ENCODE results near the gene DPPA2. TPM values are rescaled to one million over a fixed set of nuclear protein-coding genes. Genes with fewer than 3 reads are reported as not detected.
"Not testable (repeated sequence)": the region's sequence is repeated elsewhere in the genome, so short reads cannot be mapped to it uniquely, and the experiment has no call there.

DPPA2 gene, protein sequence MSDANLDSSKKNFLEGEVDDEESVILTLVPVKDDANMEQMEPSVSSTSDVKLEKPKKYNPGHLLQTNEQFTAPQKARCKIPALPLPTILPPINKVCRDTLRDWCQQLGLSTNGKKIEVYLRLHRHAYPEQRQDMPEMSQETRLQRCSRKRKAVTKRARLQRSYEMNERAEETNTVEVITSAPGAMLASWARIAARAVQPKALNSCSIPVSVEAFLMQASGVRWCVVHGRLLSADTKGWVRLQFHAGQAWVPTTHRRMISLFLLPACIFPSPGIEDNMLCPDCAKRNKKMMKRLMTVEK
- total RNA-seq (not detected), polyA plus RNA-seq (ENCODE audit: insufficient read depth in 1 of 8, insufficient read length in 8 of 8, low replicate concordance in 1 of 8) (under 1 TPM in 1 of 8 donors, not detected in 7; 0.15 TPM)
- long read RNA-seq, donor 1: 0 reads
- long read RNA-seq, donor 2: 0 reads
- long read RNA-seq, donor 3: 0 reads
- long read RNA-seq, donor 4: 0 reads
- long read RNA-seq, donor 5: 0 reads
- long read RNA-seq, donor 6: 0 reads
- long read RNA-seq, donor 7: 0 reads
- long read RNA-seq, donor 8: 0 reads
- long read RNA-seq, donor 9: 0 reads
- long read RNA-seq, donor 10: 0 reads
- long read RNA-seq, donor 11: 0 reads

GRCh38 chr3:109316162-109316730 lies at the start of gene DPPA2:
TSS of gene DPPA2 (minus strand) at chr3:109316517. CDS start at chr3:109314542, 1,975 bp downstream.
- Histone ChIP-seq H3K4me3 (ENCODE audit: low read length) (no peak within 1 kb of the TSS), H3K9me3 (replicated peaks; ENCODE audit: control insufficient read depth, low read depth, low read length) (no peaks in the 10 kb centered on the region), H3K27me3 (ENCODE audit: control insufficient read depth, insufficient read depth, low read length) (no peaks in the 10 kb centered on the region), H3K27ac (ENCODE audit: low read length) (no peak within 1 kb of the TSS), H3K36me3 (ENCODE audit: control insufficient read depth, insufficient read depth, low read length) (no peaks in the 10 kb centered on the region), H3K4me1 (ENCODE audit: control insufficient read depth, insufficient read depth, low read length) (no peaks in the 10 kb centered on the region)
- WGBS (ENCODE audit: insufficient coverage): 84% methylated on average over 12 of the region's 21 CpGs
- no peak for DNase-seq

DNA sequence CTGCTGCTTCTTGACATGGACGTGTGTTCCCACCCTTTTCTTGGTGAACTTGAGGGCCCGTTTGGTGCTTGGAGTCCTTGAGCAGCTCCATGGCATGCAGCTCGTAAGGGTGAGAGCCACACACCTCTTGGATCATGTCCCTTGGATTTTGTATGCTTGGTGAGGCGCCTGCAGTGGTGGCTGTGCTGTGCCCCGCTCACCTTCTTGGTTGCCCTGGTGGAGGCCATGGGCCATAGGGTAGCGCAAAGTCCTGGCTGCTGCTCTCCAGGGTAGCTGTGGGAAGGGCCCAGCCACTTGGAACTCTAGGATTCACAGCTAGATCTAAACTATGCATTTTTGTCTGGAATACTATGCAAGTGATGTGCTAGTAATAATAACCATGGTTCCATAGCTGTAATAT lies 47.8 kb upstream of the DPPA2 start:
- 73% methylated on average over 5 of the region's 6 CpGs for WGBS (ENCODE audit: insufficient coverage)
- H3K4me1 ChIP-seq (ENCODE audit: control insufficient read depth, insufficient read depth, low read length): no peaks in the 10 kb centered on the region
- H3K27ac ChIP-seq (ENCODE audit: low read length): no peak overlapping the region
- DNase-seq: no peak
- H3K27me3 ChIP-seq (ENCODE audit: control insufficient read depth, insufficient read depth, low read length): no peaks in the 10 kb centered on the region
- no peak overlapping the region for H3K4me3 ChIP-seq (ENCODE audit: low read length)
- no peaks in the 10 kb centered on the region for H3K9me3 ChIP-seq (replicated peaks; ENCODE audit: control insufficient read depth, low read depth, low read length)
- H3K36me3 ChIP-seq (ENCODE audit: control insufficient read depth, insufficient read depth, low read length): no peaks in the 10 kb centered on the region

DNA sequence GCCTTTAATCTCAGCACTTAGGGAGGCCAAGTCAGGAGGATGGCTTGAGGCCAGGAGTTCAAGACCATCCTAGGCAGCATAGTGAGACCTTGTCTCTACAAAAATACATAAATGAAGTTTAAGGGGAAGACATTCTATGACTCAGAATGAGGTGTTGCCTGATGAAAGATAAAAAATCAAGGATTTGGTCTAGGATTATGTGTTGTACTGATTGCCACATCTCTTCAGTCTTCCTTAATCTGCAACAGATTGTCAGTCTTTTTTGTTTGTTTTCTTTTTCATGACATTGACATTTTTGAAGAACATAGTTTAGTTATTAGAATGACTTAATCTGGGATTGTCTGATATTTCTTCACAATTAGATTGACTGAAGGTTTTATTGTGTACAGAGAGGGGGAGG lies 47.3 kb upstream of the DPPA2 start:
- DNase-seq: no peak
- Histone ChIP-seq H3K27ac (ENCODE audit: low read length) (no peak overlapping the region), H3K36me3 (ENCODE audit: control insufficient read depth, insufficient read depth, low read length) (no peaks in the 10 kb centered on the region), H3K4me3 (ENCODE audit: low read length) (no peak overlapping the region), H3K27me3 (ENCODE audit: control insufficient read depth, insufficient read depth, low read length) (no peaks in the 10 kb centered on the region), H3K9me3 (replicated peaks; ENCODE audit: control insufficient read depth, low read depth, low read length) (no peaks in the 10 kb centered on the region), H3K4me1 (ENCODE audit: control insufficient read depth, insufficient read depth, low read length) (no peaks in the 10 kb centered on the region)

DNA sequence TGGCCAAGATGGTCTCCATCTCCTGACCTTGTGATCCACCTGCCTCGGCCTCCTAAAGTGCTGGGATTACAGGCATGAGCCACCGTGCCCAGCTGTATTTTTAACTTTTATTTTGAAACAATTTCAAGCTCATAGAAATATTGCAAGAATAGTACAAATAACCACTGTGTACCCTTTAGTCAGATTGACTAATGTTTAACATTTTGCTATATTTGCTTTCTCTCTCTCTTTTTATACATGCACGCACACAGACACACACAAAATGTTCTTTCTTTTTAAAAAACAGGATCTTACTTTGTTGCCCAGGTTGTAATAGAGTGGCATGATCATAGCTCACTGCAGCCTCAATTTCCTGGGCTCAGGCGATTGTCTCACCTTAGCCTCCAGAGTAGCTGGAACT lies 46.5 kb upstream of the DPPA2 start:
- H3K27me3 ChIP-seq (ENCODE audit: control insufficient read depth, insufficient read depth, low read length): no peaks in the 10 kb centered on the region
- WGBS (ENCODE audit: insufficient coverage): 89% methylated on average over 1 of the region's 4 CpGs
- H3K27ac ChIP-seq (ENCODE audit: low read length): no peak overlapping the region
- H3K4me3 ChIP-seq (ENCODE audit: low read length): no peak overlapping the region
- DNase-seq: no peak
- H3K4me1 ChIP-seq (ENCODE audit: control insufficient read depth, insufficient read depth, low read length): no peaks in the 10 kb centered on the region
- no peaks in the 10 kb centered on the region for H3K36me3 ChIP-seq (ENCODE audit: control insufficient read depth, insufficient read depth, low read length)
- H3K9me3 ChIP-seq (replicated peaks; ENCODE audit: control insufficient read depth, low read depth, low read length): no peaks in the 10 kb centered on the region

- not testable (repeated sequence) for DNase-seq; H3K4me3 ChIP-seq (ENCODE audit: low read length); H3K4me1 ChIP-seq (ENCODE audit: control insufficient read depth, insufficient read depth, low read length); H3K27me3 ChIP-seq (ENCODE audit: control insufficient read depth, insufficient read depth, low read length); H3K9me3 ChIP-seq (replicated peaks; ENCODE audit: control insufficient read depth, low read depth, low read length); H3K27ac ChIP-seq (ENCODE audit: low read length); H3K36me3 ChIP-seq (ENCODE audit: control insufficient read depth, insufficient read depth, low read length)
- WGBS (ENCODE audit: insufficient coverage): 77% methylated on average over 2 of the region's 2 CpGs
Observed at GRCh38 chr3:109358809-109359208, 42.5 kb upstream of the DPPA2 start.

DNA sequence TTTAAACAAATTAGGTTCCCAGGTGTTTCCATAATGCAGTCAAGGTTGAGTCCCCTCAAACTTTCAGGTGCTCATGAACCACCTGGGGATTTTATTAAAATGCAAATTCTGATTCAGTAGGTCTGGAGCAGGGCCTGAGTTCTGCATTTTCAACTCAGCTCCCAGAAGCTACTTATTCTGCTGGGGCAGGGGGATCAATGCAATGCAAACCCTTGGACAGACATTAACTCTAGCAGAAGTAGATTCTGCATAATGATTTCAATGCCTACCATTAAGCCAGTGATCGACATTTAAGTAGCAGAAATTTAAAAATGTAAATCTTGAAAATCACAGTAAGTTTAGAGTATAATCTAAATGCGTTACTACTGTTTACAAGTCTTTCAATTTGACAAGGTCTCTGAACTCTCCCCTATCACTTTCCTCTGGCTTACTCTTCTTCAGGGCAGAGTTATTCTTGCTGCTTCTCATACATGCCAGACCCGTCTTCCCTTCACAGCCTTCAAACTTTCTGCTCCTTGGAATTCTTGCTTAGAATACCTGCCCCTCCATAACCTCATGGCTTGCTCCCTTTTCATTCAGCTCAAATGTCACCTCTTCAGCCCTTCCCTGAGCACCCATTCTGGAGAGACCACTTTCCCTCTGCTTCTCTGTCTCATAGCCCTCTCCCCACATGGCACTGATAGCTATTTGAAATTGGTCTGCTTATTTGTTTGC lies 40.3 kb upstream of the DPPA2 start:
- Histone ChIP-seq H3K4me3 (ENCODE audit: low read length) (no peak overlapping the region), H3K9me3 (replicated peaks; ENCODE audit: control insufficient read depth, low read depth, low read length) (no peaks in the 10 kb centered on the region), H3K36me3 (ENCODE audit: control insufficient read depth, insufficient read depth, low read length) (no peaks in the 10 kb centered on the region), H3K27ac (ENCODE audit: low read length) (no peak overlapping the region), H3K27me3 (ENCODE audit: control insufficient read depth, insufficient read depth, low read length) (no peaks in the 10 kb centered on the region), H3K4me1 (ENCODE audit: control insufficient read depth, insufficient read depth, low read length) (no peaks in the 10 kb centered on the region)
- DNase-seq: no peak
- WGBS (ENCODE audit: insufficient coverage): 84% methylated on average over 2 of the region's 3 CpGs

DNA sequence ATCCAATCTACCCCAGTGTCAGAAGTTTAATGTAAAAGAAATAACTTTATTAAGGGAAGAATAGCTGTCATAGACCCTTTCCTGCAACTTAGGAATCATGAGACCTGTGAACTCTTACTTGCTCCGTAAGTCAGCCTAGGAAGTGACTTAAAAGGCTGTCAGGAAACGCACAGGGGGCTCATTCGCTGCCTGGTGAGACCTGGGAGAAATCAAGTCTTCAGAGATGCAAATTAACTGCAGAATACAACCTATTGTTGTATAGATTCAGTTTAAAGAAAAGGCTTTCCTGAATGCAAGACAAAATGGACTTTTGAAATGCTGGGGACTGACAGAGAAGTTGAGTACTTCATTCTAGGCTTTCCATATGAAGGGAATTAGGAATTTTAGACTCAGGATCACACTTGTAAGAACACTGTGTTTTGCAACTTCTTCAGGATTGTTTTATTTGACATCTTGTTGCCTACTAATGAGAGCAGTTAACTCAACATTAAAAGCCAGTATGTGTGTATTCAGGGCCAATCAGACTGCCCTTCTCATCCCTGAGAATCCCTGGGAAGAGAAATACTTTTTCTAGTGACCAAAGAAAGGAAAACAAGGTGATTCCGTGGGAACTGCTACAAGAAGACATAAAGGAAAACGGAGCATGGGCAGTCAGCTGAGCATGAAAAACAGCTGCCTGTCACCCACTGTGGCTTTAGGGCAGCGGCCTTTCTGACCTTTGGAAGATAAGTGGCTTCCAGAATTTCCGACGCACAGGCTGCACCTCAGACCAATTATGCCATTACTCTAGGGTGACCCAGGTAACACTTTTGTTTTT lies 39.5 kb upstream of the DPPA2 start:
- DNase-seq: no peak
- WGBS (ENCODE audit: insufficient coverage): 46% methylated on average over 8 of the region's 8 CpGs
- Histone ChIP-seq H3K36me3 (ENCODE audit: control insufficient read depth, insufficient read depth, low read length) (no peaks in the 10 kb centered on the region), H3K4me1 (ENCODE audit: control insufficient read depth, insufficient read depth, low read length) (no peaks in the 10 kb centered on the region), H3K27ac (ENCODE audit: low read length) (no peak overlapping the region), H3K4me3 (ENCODE audit: low read length) (no peak overlapping the region), H3K9me3 (replicated peaks; ENCODE audit: control insufficient read depth, low read depth, low read length) (no peaks in the 10 kb centered on the region), H3K27me3 (ENCODE audit: control insufficient read depth, insufficient read depth, low read length) (no peaks in the 10 kb centered on the region)

- no peaks in the 10 kb centered on the region for H3K36me3 ChIP-seq (ENCODE audit: control insufficient read depth, insufficient read depth, low read length)
Observed at GRCh38 chr3:109353057-109353456, 36.7 kb upstream of the DPPA2 start.

GRCh38 chr3:109351231-109351630 lies 34.9 kb upstream of the DPPA2 start:
- Histone ChIP-seq H3K27me3 (ENCODE audit: control insufficient read depth, insufficient read depth, low read length) (no peaks in the 10 kb centered on the region), H3K27ac (ENCODE audit: low read length) (no peak overlapping the region), H3K9me3 (replicated peaks; ENCODE audit: control insufficient read depth, low read depth, low read length) (no peaks in the 10 kb centered on the region), H3K4me1 (ENCODE audit: control insufficient read depth, insufficient read depth, low read length) (no peaks in the 10 kb centered on the region), H3K36me3 (ENCODE audit: control insufficient read depth, insufficient read depth, low read length) (no peaks in the 10 kb centered on the region), H3K4me3 (ENCODE audit: low read length) (no peak overlapping the region)
- no peak for DNase-seq

More at GRCh38 chr3:109353057-109353456, 36.7 kb upstream of the DPPA2 start:
- DNase-seq: no peak
- no CpG with 5 or more reads among the region's 2 CpGs for whole genome bisulfite sequencing (ENCODE audit: insufficient coverage)
- Histone ChIP-seq H3K27me3 (ENCODE audit: control insufficient read depth, insufficient read depth, low read length) (no peaks in the 10 kb centered on the region), H3K9me3 (replicated peaks; ENCODE audit: control insufficient read depth, low read depth, low read length) (no peaks in the 10 kb centered on the region), H3K4me3 (ENCODE audit: low read length) (no peak overlapping the region), H3K27ac (ENCODE audit: low read length) (no peak overlapping the region), H3K4me1 (ENCODE audit: control insufficient read depth, insufficient read depth, low read length) (no peaks in the 10 kb centered on the region)

Data from muscle of leg (tissue), 16 donors.